ENCODE results near the gene SHROOM1.

The SHROOM1 gene

GRCh38 chr5:132780577-132780976 lies 49.9 kb downstream of the SHROOM1 start:
- no peak for DNase-seq (ENCODE audit: extremely low read depth, insufficient read length)
- no peak for TF ChIP-seq CTCF (IDR thresholded peaks at IDR 0.05; ENCODE audit: insufficient read depth, low read length, poor library complexity, severe bottlenecking)
- no peak overlapping the region for H3K4me3 ChIP-seq (replicated peaks; ENCODE audit: low read depth, low read length)
- no peaks in the 10 kb centered on the region for H3K27me3 ChIP-seq (replicated peaks; ENCODE audit: control insufficient read depth, insufficient read depth, low read length)
- no peaks in the 10 kb centered on the region for H3K36me3 ChIP-seq (ENCODE audit: control insufficient read depth, insufficient read depth, low read length)

GRCh38 chr5:132779961-132780360 lies 50.5 kb downstream of the SHROOM1 start:
- no peak for DNase-seq (ENCODE audit: extremely low read depth, insufficient read length)
- Histone ChIP-seq H3K27me3 (replicated peaks; ENCODE audit: control insufficient read depth, insufficient read depth, low read length) (no peaks in the 10 kb centered on the region), H3K4me3 (replicated peaks; ENCODE audit: low read depth, low read length) (no peak overlapping the region), H3K36me3 (ENCODE audit: control insufficient read depth, insufficient read depth, low read length) (no peaks in the 10 kb centered on the region)
- no peak for TF ChIP-seq CTCF (IDR thresholded peaks at IDR 0.05; ENCODE audit: insufficient read depth, low read length, poor library complexity, severe bottlenecking)

GRCh38 chr5:132778856-132779255 lies 51.6 kb downstream of the SHROOM1 start:
- TF ChIP-seq CTCF (IDR thresholded peaks at IDR 0.05; ENCODE audit: insufficient read depth, low read length, poor library complexity, severe bottlenecking), result no peak
- no peak overlapping the region for H3K4me3 ChIP-seq (replicated peaks; ENCODE audit: low read depth, low read length)
- no peaks in the 10 kb centered on the region for H3K36me3 ChIP-seq (ENCODE audit: control insufficient read depth, insufficient read depth, low read length)
- no peaks in the 10 kb centered on the region for H3K27me3 ChIP-seq (replicated peaks; ENCODE audit: control insufficient read depth, insufficient read depth, low read length)
- no peak for DNase-seq (ENCODE audit: extremely low read depth, insufficient read length)

GRCh38 chr5:132778129-132778528 lies 52.3 kb downstream of the SHROOM1 start:
- Histone ChIP-seq H3K36me3 (ENCODE audit: control insufficient read depth, insufficient read depth, low read length) (no peaks in the 10 kb centered on the region; the same call in 1 of the 2 replicates), H3K27me3 (replicated peaks; ENCODE audit: control insufficient read depth, insufficient read depth, low read length) (no peaks in the 10 kb centered on the region), H3K4me3 (replicated peaks; ENCODE audit: low read depth, low read length) (no peak overlapping the region; the same call in 1 of the 2 replicates)
- no peak for TF ChIP-seq CTCF (IDR thresholded peaks at IDR 0.05; ENCODE audit: insufficient read depth, low read length, poor library complexity, severe bottlenecking)
- no peak for DNase-seq (ENCODE audit: extremely low read depth, insufficient read length)

GRCh38 chr5:132777209-132778069 lies 53.0 kb downstream of the SHROOM1 start, which contains the start of gene SEPTIN8:
Gene SEPTIN8 (minus strand): TSS chr5:132777239. CDS start chr5:132777137, 102 bp downstream.
- Histone ChIP-seq H3K27me3 (replicated peaks; ENCODE audit: control insufficient read depth, insufficient read depth, low read length) (no peaks in the 10 kb centered on the region), H3K36me3 (ENCODE audit: control insufficient read depth, insufficient read depth, low read length) (no peaks in the 10 kb centered on the region; the same call in 1 of the 2 replicates), H3K4me3 (replicated peaks; ENCODE audit: low read depth, low read length) (peak within 1 kb of the TSS; percentile 84)
- peak; percentile 68 for DNase-seq (ENCODE audit: extremely low read depth, insufficient read length)
- TF ChIP-seq CTCF (IDR thresholded peaks at IDR 0.05; ENCODE audit: insufficient read depth, low read length, poor library complexity, severe bottlenecking), result no peak

All from GM06990 (cell line).